HG02885 (cell line): ENCODE data around the gene SPACA4.
"Not testable (repeated sequence)": the region's sequence is repeated elsewhere in the genome, so short reads cannot be mapped to it uniquely, and the experiment has no call there.

Experiments
- ATAC-seq: cut with Tn5 transposase; IDR thresholded peaks from one replicate; pipeline ENCODE4 v1.9.1; 2021; ENCODE audit warnings: mild to moderate bottlenecking; ENCODE audit not compliant: unreplicated experiment, poor library complexity

The SPACA4 gene, protein sequence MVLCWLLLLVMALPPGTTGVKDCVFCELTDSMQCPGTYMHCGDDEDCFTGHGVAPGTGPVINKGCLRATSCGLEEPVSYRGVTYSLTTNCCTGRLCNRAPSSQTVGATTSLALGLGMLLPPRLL

DNA sequence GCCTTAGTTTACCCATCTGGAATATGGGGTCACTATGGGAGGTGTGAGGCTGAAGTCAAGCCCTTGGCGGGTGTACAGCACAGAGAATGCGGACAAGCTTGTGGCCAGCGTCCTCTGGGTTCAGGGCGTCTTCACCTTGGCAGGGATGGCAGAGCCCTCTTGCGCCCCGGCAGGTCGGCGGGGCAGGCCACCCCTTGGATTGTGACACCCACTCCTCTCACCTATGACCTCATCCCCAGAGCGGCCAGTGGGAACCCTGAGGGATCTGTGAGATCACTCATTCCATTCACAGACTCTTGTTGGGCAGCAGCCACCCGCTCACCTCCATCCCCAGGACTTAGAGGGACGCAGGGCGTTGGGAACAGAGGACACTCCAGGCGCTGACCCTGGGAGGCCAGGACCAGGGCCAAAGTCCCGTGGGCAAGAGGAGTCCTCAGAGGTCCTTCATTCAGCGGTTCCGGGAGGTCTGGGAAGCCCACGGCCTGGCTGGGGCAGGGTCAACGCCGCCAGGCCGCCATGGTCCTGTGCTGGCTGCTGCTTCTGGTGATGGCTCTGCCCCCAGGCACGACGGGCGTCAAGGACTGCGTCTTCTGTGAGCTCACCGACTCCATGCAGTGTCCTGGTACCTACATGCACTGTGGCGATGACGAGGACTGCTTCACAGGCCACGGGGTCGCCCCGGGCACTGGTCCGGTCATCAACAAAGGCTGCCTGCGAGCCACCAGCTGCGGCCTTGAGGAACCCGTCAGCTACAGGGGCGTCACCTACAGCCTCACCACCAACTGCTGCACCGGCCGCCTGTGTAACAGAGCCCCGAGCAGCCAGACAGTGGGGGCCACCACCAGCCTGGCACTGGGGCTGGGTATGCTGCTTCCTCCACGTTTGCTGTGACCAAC is at the start of gene SPACA4:
Gene SPACA4 (plus strand): TSS at position 280 of the 896 bp plus-strand sequence. CDS start 237 bp downstream, at position 517.
- no peak for ATAC-seq

DNA sequence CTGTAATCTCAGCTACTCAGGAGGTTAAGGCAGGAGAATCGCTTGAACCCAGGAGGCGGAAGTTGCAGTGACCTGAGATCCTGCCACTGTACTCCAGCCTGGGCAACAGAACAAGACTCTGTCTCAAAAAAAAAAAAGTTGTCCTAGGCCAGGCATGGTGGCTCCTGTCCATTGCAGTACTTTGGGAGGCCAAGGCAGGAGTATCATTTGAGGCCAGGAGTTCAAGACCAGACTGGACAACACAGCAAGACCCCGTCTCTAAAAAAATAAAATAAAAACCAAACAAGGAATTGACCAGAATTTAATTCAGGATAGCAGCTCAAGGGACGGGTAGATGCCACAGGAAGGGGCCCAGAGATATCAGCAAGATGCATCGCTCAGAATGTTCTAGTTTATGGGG is 49.7 kb upstream of the SPACA4 start:
- no peak for ATAC-seq

DNA sequence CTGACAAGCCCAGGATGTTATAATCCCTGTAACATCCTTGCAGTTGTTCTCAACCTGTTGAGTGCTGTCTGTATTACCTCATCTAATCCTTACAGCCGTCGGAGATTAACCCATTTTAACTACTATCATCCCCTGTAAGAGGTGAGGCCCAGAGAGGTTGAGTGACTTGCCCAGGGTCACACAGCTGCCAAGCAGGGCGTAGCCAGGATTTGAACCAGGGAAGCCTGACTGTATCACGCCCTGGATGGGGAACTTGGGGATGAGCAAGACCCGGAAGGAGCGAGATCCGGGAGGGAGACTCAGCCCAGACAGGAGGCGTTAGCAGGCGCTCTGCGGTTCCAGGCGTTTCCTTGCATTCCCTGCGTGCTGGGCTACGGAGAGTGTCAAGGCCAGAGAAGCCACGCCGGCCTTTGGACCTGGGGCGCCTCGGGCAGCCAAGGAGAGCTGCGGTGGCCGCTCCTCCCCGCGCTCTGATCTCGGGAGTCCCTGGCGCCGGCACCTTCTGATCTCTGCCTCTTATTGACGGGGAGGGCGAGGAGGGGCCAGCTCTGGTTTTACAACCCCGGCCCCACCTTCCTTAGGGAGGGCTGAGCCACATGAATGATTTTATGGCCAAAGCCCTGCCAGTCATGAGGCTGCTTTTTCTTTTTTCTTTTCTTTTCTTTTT is 48.4 kb upstream of the SPACA4 start:
- no peak for ATAC-seq

DNA sequence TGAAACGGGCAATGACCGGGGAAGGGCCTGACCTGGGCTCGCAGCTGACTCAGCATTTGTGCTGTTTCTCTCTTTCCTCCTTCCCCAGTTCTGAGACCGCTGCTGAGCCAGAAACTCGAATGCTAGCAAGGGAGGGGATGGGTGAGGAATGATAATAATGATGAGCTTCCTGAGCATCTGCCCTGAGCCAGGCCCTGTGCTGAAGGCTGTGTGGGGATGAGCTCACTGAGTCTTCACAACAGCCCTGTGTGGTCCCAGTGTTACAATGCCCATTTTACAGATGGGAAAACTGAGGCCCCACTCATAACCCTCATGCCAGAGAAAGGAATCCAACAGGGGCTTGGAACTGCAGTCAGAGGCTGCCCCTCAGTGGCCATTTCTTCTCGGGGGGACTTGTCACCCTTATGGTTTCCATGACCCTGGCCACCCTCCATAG is 46.4 kb upstream of the SPACA4 start:
- ATAC-seq = no peak

DNA sequence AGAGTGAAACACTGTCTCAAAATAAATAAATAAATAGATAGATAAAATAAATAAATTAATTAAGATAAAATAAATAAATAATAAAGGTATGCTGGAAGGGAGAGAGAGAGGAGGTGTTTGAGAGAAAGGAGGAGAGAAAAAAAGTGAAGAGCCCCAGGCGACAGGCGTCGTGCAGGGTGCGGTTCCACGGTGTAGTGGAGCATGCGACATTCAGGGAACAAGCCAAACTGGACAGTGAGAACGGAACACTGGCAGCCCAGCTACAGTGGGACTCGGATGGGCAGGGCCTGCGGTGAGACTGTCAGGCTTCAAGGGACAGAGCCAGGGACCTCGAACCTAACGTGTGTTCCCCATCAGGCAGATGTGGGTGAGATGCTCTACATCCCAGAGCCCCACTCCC is 45.1 kb upstream of the SPACA4 start:
- ATAC-seq = no peak

DNA sequence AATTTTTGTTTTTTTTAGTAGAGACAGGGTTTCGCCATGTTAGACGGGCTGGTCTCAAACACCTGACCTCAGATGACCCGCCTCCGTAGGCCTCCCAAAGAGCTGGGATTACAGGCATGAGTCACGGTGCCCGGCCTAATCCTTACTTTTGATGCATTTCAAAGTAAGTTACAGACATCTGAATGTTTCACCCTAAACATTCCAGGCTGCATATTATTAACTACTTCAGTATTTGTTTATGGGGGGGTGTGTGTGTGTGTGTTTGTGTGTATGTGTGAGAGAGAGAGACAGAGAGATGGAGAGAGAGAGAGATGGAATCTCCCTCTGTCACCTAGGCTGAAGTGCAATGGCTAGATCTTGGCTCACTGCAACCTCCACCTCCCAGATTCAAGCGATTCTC is 41.5 kb upstream of the SPACA4 start:
- no peak for ATAC-seq

DNA sequence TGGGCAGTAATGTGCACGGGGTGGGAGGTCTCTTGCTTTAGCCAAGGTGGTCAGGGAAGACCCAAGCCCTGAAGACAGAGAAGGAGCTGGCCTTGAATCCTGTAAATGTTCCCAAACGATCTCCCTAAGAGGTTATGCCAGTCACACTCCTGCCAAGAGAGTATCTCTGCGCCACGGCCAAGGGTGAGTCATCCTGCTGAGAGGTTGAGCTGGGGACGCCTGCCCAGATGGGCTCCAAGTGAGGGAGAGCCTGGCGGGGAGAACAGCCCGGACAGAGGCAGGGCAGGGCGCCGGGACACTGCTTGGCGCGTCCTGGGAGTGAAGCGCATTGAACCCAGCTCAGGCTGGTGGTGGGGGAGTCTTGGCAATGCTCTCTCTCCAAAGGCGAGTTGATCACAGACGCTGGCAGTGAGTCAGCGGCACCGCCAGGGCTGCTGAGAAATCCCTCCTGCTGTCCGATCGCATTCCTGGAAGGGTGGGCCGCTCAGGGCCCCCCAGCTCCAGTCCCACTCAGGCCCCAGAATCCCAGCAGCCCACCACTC is 38.1 kb upstream of the SPACA4 start:
- no peak for ATAC-seq

DNA sequence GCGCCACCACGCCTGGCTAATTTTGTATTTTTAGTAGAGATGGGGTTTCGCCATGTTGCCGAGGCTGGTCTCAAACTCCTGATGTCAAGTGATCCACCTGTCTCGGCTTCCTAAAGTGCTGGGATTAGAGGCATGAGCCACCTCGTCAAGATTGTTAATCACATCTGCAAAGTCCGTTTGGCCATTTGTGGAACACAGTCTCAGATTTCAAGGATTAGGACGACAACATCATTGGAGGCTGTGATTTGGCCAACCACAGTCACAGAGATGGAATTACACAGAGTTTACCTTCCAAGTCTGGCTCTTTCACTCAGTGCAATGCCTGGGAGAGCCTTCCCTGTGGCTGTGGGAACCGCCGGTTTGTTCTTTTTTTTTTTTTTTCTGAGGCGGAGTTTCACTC is 36.7 kb upstream of the SPACA4 start:
- no peak for ATAC-seq

DNA sequence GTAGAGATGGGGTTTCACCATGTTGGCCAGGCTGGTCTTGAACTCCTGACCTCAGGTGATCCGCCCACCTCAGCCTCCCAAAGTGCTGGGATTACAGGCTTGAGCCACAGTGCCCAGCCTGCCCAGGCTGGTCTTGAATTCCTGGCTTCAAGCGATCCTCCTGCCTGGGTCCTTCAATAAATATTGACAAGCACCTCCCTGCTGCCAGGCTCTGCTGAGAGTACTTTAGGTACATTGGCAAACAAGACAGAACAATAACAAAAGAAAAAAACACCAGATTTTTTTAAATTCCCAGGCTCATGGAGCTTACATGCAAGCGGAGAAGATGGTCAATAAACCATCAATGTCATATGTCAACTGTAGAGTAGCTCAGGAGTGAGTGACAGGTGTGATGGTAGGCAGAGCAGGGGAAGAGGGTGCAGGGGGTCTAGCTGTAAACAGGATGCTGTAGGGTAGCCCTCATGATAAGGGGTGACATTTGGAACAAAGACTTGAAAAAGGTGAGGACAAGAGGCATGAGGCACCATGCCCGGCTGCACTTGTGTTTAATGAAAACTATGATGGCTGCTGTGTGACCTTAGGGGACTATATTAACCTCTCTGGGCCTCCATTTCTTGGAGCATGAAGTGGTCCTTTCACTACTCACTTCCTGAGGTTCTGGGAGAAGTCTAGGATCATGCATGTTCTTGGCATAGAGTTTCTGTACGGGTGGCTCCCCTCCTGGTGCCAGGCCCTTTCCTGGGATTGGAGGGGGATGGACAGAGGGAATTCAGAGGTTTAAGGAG is 35.0 kb upstream of the SPACA4 start:
- ATAC-seq = no peak

DNA sequence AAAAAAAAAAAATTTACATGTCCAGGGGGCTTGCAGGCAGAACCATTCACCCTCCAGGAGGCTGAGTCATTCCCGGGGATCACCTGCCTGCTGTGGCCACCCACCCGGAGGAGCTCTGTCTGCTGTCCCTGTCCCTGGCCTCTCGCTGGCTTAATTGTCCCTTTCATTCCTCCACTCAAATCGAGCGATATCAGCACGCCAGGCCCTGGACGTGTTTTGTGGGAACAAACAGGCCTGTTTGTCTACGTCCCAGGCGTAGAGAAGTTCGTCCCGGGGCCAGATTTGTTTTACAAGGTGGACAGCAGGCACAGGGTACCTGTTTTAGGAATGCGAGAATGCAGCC is 33.4 kb upstream of the SPACA4 start:
- no peak for ATAC-seq

DNA sequence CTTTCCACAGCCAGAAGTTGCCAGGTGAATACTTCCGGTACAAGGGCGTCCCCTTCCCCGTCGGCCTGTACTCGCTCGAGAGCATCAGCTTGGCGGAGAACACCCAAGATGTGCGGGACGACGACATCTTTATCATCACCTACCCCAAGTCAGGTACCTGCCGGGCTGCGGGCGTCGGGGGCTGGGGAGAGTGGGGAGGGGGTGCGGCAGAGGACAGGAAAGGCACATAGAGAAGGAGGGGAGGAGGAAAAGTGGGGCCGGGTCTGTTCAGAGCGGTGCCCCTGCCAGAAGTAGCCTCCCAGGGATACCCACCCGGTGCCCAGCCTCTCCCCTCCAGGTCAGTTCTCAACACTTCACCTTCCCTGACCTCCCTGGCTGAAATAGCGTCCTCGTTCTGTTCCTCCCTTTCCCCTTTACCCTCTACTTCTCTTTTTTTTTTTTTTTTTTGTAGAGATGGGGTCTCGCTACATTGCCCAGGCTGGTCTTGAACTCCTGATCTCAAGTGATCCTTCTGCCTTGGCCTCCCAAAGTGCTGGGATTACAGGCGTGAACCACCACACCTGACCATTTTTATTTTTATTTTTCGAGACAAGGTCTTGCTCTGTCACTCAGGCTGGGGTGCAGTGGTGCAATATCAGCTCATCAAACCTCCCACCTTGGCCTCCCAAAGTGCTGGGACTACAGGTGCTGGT is 30.5 kb upstream of the SPACA4 start:
- no peak for ATAC-seq

DNA sequence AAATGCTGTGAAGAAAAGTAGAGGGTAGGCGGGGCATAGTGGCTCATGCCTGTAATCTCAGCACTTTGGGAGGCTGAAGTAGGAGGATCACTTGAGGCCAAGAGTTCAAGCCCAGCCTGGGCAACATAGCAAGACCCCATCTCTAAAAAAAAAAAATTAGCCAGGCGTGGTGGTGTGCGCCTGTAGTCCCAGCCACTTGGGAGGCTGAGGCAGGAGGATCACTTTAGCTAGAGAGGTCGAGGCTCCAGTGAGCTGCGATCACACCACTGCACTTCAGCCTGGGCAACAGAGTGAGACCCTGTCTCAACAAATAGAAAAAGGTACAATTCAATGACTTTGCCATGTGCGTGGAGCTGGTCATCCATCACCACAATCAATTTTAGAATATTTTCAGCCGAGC is 28.6 kb upstream of the SPACA4 start:
- not testable (repeated sequence) for ATAC-seq

DNA sequence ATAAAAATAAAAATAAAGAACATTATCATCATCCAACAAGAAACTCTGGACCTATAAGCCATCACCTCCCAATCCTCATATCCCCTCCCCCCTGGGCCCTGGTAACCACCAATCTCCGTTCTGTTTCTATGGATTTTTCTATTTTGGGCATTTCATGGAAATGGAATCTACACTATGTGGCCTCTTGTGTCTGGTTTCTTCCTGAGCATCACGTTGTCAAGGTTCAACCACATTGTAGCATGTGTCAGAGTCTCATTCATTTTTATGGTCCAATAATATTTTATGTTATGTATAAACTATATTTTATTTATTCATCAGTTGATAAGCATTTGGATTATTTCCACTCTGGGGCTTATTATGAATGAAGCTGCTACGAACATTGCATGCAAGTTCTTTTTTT is 27.7 kb upstream of the SPACA4 start:
- ATAC-seq = no peak

DNA sequence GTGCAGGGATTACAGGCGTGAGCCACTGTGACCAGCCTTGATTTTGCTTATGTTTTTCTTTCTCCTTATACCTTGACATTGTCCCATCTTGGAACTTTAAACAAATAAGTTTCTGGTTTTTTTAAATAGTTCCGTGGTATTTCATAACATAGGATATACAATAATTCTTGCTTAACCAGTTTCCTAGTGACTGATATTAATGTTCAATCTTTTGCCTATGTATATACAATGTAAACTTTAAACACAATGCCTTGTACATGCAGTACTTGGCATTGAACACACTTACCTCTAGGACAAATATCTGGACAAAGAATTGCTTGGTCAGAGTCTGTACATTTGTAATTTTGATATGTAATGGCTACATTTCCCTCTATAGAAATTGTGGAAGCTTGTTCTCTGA is 24.4 kb upstream of the SPACA4 start:
- no peak for ATAC-seq

DNA sequence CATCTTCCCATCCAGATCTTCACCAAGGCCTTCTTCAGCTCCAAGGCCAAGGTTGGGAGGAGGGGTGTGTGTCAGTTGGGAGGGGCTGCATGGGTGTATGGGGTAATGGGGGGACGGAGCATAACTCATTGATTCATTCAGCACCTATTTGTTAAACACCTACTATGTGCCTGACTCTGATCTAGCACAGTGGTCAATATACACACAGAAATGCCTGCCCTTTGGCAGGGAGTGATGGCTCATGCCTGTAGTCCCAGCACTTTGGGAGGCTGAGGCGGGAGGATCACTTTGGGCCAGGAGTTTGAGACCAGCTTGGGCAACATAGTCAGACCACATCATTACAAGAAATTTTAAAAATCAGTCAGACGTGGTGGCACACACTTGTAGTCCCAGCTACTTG is 19.2 kb upstream of the SPACA4 start:
- no peak for ATAC-seq

DNA sequence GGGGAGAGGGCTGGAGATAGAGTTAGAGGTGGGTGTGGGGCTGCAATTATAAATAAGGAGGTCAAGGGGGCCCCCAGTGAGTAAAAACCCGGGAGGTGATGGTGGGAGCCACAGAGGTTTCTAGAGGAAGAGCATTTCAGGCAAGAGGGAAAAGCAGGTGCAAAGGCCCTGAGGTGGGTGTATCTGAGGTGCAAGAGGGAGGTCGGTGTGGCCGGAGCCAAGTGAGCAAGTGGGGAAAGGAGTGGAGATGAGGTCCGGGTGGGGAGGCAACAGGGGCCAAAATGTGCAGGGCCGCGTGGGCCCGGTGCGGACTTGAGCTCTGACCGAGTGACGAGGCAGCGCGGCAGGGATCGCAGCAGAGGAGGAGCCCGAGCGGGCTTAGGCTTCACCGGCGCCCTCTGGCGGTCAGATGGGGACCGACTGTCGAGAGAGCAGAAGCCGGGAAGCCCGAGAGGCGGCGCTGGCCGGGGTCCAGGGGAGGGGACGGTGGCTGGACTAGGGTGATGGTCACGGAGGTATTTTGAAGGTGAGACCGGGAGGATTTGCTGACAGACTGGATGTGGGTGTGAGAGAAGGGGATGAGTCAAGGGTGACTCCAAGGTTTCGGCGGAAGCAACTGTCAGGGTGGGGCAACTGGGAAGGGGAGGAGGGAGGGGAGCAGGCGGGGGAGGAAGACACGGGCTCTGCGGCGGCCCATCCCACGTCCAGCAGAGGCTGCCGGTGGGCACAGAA is 17.7 kb upstream of the SPACA4 start:
- ATAC-seq = no peak

DNA sequence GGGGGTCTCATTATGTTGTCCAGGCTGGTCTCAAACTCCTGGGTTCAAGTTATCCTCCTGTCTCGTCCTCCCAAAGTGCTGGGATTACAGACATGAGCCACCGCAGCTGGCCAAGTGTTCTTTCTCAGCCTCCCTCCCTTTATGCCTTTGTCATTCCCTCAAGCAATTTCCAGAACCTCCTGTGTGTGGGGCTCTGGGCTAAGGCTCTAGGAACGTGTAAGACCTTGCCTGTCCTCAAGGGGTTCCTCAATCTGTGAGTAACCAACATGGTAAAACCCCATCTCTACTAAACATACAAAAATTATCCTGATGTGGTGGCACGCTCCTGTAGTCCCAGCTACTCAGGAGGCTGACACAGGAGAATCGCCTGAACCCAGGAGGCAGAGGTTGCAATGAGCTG is 15.5 kb upstream of the SPACA4 start:
- ATAC-seq = no peak

DNA sequence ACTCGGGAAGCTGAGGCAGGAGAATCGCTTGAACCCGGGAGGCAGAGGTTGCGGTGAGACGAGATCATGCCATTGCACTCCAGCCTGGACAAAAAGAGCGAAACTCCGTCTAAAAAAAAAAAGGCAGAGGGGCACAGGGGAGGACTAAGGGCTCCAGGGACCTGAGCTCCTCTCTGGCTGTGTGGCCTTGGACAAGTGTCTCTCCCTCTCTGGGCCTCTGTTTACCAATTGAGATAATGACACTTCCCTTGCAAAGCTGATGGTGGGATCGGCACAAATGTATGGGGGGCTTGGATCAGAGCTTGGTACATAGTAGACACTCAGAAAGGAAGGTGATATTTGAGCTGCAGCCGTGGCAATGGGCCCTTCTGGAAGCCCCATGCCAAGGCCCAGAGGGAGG is 11.4 kb upstream of the SPACA4 start:
- ATAC-seq = no peak

DNA sequence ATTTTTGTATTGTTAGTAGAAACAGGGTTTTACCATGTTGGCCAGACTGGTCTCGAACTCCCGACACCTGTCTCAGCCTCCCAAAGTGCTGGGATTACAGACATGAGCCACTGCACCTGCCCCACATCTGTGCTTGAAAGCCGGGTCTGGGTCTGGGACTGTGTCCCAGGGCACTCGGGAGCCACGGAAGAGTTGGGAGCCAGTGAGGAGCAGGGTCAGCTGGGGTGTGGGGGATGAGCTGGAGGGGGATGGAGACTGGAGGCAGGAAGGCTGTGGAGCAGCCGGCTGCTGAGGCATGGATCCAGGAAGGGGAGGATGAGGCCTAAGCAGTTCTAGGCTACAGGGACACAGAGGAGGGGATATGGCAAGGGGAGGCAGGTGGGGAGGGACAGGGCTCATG is 10.7 kb upstream of the SPACA4 start:
- ATAC-seq = no peak
